ENCODE measurements around the gene TEX50.
"Not testable (repeated sequence)": the region's sequence is repeated elsewhere in the genome, so short reads cannot be mapped to it uniquely, and the experiment has no call there.

Gene TEX50

DNA sequence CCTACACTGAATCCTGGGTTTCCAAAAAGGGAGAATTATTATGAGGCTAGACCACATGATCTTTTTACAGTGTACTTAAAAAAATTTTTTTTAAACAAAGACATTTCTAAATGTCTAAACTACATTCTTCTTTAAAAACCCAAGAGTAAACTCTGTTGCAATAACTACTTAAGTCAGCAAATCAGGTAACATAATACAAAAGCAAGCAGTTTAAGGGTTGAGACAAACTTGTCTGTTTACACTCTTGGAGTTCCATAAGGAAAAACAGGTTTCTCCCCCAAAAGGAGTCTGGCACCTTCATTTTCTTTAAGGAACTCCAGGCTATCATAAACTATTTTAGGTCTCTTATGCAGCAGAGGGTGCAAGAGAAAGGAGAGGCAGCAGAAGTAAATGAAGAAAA is 47.0 kb downstream of the TEX50 start:
- Histone ChIP-seq H2AFZ (ENCODE audit: low read length) (no peak overlapping the region), H3K9me3 (ENCODE audit: insufficient read depth, low read depth, low read length) (no peaks in the 10 kb centered on the region), H3K36me3 (ENCODE audit: insufficient read depth, low read length) (no peaks in the 10 kb centered on the region), H4K20me1 (ENCODE audit: insufficient read depth, low read length, poor library complexity, severe bottlenecking) (no peaks in the 10 kb centered on the region), H3K79me2 (ENCODE audit: insufficient read depth, low read length) (no peaks in the 10 kb centered on the region), H3K4me2 (ENCODE audit: low read depth, low read length, poor library complexity, severe bottlenecking) (no peak overlapping the region), H3K9me2 (replicated peaks; ENCODE audit: low read depth, low read length) (no peaks in the 10 kb centered on the region), H3K9ac (ENCODE audit: low read depth, low read length, poor library complexity, severe bottlenecking) (no peak overlapping the region), H3K27me3 (ENCODE audit: insufficient read depth, low read length, poor library complexity, severe bottlenecking) (no peaks in the 10 kb centered on the region), H3K4me3 (ENCODE audit: low read length, poor library complexity, severe bottlenecking) (no peak overlapping the region), H3F3A (ENCODE audit: low read depth) (no peaks in the 10 kb centered on the region), H3K4me1 (ENCODE audit: insufficient read depth, low read length, poor library complexity, severe bottlenecking) (no peaks in the 10 kb centered on the region)
- TF ChIP-seq, protein P1, sequence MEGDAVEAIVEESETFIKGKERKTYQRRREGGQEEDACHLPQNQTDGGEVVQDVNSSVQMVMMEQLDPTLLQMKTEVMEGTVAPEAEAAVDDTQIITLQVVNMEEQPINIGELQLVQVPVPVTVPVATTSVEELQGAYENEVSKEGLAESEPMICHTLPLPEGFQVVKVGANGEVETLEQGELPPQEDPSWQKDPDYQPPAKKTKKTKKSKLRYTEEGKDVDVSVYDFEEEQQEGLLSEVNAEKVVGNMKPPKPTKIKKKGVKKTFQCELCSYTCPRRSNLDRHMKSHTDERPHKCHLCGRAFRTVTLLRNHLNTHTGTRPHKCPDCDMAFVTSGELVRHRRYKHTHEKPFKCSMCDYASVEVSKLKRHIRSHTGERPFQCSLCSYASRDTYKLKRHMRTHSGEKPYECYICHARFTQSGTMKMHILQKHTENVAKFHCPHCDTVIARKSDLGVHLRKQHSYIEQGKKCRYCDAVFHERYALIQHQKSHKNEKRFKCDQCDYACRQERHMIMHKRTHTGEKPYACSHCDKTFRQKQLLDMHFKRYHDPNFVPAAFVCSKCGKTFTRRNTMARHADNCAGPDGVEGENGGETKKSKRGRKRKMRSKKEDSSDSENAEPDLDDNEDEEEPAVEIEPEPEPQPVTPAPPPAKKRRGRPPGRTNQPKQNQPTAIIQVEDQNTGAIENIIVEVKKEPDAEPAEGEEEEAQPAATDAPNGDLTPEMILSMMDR (conservative IDR thresholded peaks at IDR 0.05; ENCODE audit: low read length): no peak
- no peak for TF ChIP-seq EZH2phosphoT487 (IDR thresholded peaks at IDR 0.05; ENCODE audit: borderline replicate concordance)

- not testable (repeated sequence) for H3K4me1 ChIP-seq (ENCODE audit: insufficient read depth, low read length, poor library complexity, severe bottlenecking); H3K9ac ChIP-seq (ENCODE audit: low read depth, low read length, poor library complexity, severe bottlenecking); H3K9me3 ChIP-seq (ENCODE audit: insufficient read depth, low read depth, low read length); H3K27me3 ChIP-seq (ENCODE audit: insufficient read depth, low read length, poor library complexity, severe bottlenecking); H3K36me3 ChIP-seq (ENCODE audit: insufficient read depth, low read length); H2AFZ ChIP-seq (ENCODE audit: low read length); H4K20me1 ChIP-seq (ENCODE audit: insufficient read depth, low read length, poor library complexity, severe bottlenecking); H3K79me2 ChIP-seq (ENCODE audit: insufficient read depth, low read length); H3K4me2 ChIP-seq (ENCODE audit: low read depth, low read length, poor library complexity, severe bottlenecking); H3K9me2 ChIP-seq (replicated peaks; ENCODE audit: low read depth, low read length); H3F3A ChIP-seq (ENCODE audit: low read depth); H3K4me3 ChIP-seq (ENCODE audit: low read length, poor library complexity, severe bottlenecking)
Measured at GRCh38 chr1:173683838-173684237, 48.7 kb downstream of the TEX50 start.

- H3K27me3 ChIP-seq (ENCODE audit: insufficient read depth, low read length, poor library complexity, severe bottlenecking); H3K9me3 ChIP-seq (ENCODE audit: insufficient read depth, low read depth, low read length); H2AFZ ChIP-seq (ENCODE audit: low read length); H3K4me2 ChIP-seq (ENCODE audit: low read depth, low read length, poor library complexity, severe bottlenecking); H3K79me2 ChIP-seq (ENCODE audit: insufficient read depth, low read length); H3F3A ChIP-seq (ENCODE audit: low read depth); H3K9ac ChIP-seq (ENCODE audit: low read depth, low read length, poor library complexity, severe bottlenecking); H3K4me1 ChIP-seq (ENCODE audit: insufficient read depth, low read length, poor library complexity, severe bottlenecking); H4K20me1 ChIP-seq (ENCODE audit: insufficient read depth, low read length, poor library complexity, severe bottlenecking); H3K4me3 ChIP-seq (ENCODE audit: low read length, poor library complexity, severe bottlenecking); H3K9me2 ChIP-seq (replicated peaks; ENCODE audit: low read depth, low read length); H3K36me3 ChIP-seq (ENCODE audit: insufficient read depth, low read length): not testable (repeated sequence)
Measured at GRCh38 chr1:173685121-173685520, 50.0 kb downstream of the TEX50 start.
